ENCODE results near the gene CAMK1D. TPM values are rescaled to one million over a fixed set of nuclear protein-coding genes. Genes with fewer than 3 reads are reported as not detected.

The CAMK1D gene
- total RNA-seq, 1 experiment from 2014 or later: 0.15 TPM

DNA sequence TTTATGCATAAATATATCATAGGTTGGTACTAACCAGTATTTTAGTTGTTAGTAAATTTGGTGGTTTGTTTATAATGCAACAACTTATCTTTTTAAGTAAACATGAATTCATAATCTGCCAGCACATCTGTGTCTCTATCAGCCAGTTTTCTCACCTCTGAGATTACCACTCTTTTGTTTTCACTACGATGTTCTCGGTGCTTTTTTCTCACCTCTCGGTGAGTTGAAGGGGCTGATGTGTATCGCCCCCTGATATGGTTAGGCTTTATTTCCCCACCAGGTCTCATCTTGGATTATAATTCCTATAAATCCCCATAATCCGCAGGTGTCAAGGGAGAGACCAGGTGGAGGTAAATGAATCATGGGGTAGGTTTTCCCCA, 114.1 kb downstream of the CAMK1D start:
- no peak for DNase-seq (ENCODE audit: low spot score)

- no peak for DNase-seq (ENCODE audit: low spot score)
These were observed 116.2 kb downstream of the CAMK1D start for GRCh38 chr10:12465385-12466136.

GRCh38 chr10:12466704-12467305, 117.5 kb downstream of the CAMK1D start:
- no peak for DNase-seq (ENCODE audit: low spot score)

- DNase-seq (ENCODE audit: low spot score): no peak
These were observed 120.0 kb downstream of the CAMK1D start for GRCh38 chr10:12469345-12469744.

GRCh38 chr10:12470719-12471118, 121.4 kb downstream of the CAMK1D start:
- DNase-seq (ENCODE audit: low spot score): no peak

- DNase-seq (ENCODE audit: low spot score): no peak
These were observed 121.8 kb downstream of the CAMK1D start for GRCh38 chr10:12471135-12471534.

GRCh38 chr10:12473491-12473890, 124.1 kb downstream of the CAMK1D start:
- DNase-seq (ENCODE audit: low spot score): no peak

DNA sequence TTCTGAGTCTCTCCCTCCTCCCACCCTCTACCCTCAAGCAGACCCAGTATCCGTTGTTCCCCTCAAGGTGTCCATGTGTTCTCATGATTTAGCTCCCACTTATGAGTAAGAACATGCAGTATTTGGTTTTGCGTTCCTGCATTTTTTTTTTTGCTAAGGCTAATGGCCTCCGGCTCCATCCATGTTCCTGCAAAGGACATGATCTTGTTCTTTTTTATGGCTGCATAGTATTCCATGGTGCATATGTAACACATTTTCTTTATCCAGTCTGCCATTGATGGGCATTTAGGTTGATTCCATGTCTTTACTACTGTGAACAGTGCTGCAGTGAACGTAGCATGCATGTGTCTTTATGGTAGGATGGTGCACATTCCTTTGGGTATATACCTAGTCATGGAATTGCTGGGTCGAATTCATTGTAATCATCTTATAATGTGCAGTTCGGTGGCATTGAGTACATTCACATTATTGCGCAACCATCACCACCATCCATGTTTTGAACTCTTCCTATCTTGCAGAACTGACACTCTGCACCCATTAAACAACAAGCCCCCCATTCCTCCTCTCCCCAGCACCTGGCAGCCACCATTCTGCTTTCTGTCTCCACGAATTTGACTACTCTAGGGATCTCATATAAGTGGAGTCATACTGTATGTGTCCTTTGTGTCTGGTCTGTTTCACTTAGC, 125.5 kb downstream of the CAMK1D start:
- no peak for DNase-seq (ENCODE audit: low spot score)

DNA sequence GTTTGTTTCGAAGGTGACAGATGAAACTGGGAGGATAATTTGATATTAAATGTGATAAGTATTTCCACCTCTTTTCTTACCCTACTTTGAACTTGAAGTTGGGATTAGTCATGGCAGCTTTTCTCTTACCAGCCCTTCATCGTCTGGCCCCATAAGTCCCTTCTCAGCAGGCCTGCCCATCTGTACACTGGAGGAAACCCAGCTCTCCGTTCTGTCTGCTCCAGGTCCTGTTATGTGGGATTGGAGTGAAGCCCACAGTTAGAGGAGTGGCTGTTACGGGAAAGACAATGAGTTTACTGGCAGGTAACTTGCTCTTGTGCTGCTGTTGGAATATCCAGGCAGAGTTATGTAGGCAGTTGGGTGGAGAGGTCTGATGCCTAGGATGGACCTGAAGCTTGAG, 127.3 kb downstream of the CAMK1D start:
- DNase-seq (ENCODE audit: low spot score): no peak

GRCh38 chr10:12479437-12479844, 130.1 kb downstream of the CAMK1D start:
- no peak for DNase-seq (ENCODE audit: low spot score)

DNA sequence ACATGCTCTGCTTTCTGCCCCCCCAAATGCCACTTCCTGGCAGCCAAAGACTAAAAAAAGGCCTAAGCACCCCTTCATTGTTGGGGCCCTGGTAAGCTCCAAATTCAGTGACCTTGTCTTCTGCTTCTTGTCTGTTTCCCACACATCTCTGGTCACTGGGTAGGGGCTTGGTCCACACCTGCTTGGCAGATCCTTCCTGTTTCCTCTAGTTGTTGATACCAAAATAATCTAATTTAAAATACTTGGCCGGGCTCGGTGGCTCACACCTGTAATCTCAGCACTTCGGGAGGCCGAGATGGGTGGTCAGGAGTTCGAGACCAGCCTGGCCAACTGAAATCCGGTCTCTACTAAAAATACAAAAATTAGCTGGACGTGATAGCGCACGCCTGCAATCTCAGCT, 130.6 kb downstream of the CAMK1D start:
- DNase-seq (ENCODE audit: low spot score): no peak

GRCh38 chr10:12480440-12480839, 131.1 kb downstream of the CAMK1D start:
- no peak for DNase-seq (ENCODE audit: low spot score)

DNA sequence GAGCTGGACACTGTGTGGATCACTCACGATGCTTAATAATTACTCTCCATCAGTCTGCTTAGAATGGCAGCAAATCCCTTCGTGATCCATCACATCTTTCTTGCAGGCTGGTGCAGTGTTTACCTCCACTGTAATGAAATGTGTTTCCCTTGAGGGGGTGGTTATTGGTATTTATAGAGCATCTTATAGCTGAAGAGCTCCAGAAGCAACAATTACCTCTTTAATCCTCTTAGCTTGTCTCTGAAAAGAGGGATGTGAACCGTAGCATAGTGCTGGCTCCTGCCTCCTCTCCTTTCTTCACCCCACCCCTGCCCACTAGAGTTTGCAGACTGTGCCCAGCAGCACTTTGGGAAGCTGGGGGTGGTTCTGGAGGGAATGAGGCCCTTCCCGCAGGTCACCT, 132.6 kb downstream of the CAMK1D start:
- DNase-seq (ENCODE audit: low spot score): no peak

GRCh38 chr10:12482587-12482986, 133.2 kb downstream of the CAMK1D start:
- DNase-seq (ENCODE audit: low spot score): no peak

- DNase-seq (ENCODE audit: low spot score): no peak
These were observed 134.9 kb downstream of the CAMK1D start for GRCh38 chr10:12484002-12484918.

GRCh38 chr10:12484941-12485805, 135.8 kb downstream of the CAMK1D start:
- DNase-seq (ENCODE audit: low spot score): peak; percentile 56

GRCh38 chr10:12487366-12487765, 138.0 kb downstream of the CAMK1D start:
- DNase-seq (ENCODE audit: low spot score): no peak

GRCh38 chr10:12488626-12489025, 139.3 kb downstream of the CAMK1D start:
- no peak for DNase-seq (ENCODE audit: low spot score)

DNA sequence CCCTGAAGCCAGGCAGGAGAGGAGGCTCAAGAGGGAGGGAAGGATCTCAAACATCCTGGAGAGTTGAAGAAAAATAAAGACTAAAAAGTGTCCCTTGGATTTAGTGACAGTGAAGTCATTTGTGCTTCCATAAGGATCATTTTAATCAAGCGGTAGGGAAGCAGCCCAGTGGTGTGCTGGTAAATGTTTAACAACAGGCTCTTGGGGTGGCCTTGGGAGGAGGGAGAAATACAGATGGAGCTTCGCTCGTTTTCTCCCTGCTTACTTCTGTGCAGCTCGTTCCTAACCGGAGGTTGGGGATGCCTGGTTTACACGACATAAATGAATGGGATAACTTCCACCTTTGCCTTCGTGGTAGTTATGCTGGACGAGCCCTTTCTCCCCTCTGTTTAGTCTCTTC, 140.0 kb downstream of the CAMK1D start:
- DNase-seq (ENCODE audit: low spot score): no peak

DNA sequence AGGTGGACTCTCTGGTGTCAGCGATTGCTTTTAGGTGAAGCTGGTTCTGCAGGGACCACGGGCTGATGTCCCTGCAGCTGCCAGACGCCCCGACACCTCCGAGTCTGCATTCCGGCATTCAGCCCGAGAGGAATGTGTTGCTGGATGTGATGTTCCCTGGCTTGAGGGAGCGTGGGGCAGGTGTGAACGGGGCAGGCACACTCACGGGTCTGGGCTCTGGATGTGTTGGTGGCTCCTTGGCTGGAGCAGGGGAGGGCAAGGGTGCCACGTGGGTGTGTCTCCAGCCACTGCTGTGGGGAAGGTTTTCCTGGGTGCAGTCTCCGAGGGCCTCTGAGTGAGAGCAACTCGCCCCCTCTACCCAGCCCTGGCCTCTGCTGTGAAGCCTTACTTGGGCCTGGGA, 140.5 kb downstream of the CAMK1D start:
- DNase-seq (ENCODE audit: low spot score): no peak

DNA sequence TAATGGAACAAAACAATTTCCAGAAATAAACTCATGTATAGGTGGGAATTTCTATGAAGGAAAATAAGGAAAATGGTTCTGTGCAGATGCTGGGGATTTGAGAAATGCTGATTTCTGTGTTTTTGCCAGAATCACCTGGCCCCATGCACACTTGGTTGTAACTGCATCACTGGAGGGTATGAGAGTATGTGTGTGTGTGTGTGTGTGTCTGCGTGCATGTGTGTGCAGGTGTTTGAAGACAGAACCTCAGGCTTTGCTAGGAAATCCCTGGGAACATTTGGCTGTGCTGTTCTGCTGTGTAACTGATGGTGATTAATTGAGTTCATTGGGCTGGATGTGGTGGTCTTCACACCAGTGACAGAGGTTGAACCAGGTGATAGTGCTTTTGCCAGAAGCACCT, 141.6 kb downstream of the CAMK1D start:
- no peak for DNase-seq (ENCODE audit: low spot score)
